AG09309 (cell line): ENCODE measurements around the gene LRFN2.

ENCODE experiments used
- DNase-seq: peaks from one replicate; pipeline ENCODE4 v3.0.0-alpha.2; 2010; ENCODE audit warnings: low read depth
- H3K4me3 ChIP-seq: 2 replicates; pipeline ENCODE4 v1.5.1; 2011; ENCODE audit warnings: mild to moderate bottlenecking, low read depth, low read length, moderate library complexity; ENCODE audit not compliant: control insufficient read depth
- CTCF ChIP-seq: IDR thresholded peaks from 2 replicates; pipeline ENCODE4 v1.5.1; 2011; ENCODE audit warnings: mild to moderate bottlenecking, low read depth, low read length, inconsistent platforms; ENCODE audit not compliant: insufficient read depth, control insufficient read depth; ENCODE audit errors: missing control alignments

LRFN2 gene

GRCh38 chr6:40556023-40556422, 31.1 kb downstream of the LRFN2 start:
- TF ChIP-seq CTCF: no peak
- no peak for DNase-seq
- H3K4me3 ChIP-seq: no peak overlapping the region

GRCh38 chr6:40555092-40555491, 32.1 kb downstream of the LRFN2 start:
- TF ChIP-seq CTCF: no peak
- no peak overlapping the region for H3K4me3 ChIP-seq
- no peak for DNase-seq

- TF ChIP-seq CTCF: no peak
- H3K4me3 ChIP-seq: no peak overlapping the region
- no peak for DNase-seq
These were observed 34.2 kb downstream of the LRFN2 start for GRCh38 chr6:40552941-40553340.

GRCh38 chr6:40551966-40552505, 35.1 kb downstream of the LRFN2 start:
- H3K4me3 ChIP-seq: no peak overlapping the region
- no peak for TF ChIP-seq CTCF
- DNase-seq: no peak

GRCh38 chr6:40550202-40551101, 36.7 kb downstream of the LRFN2 start:
- no peak overlapping the region for H3K4me3 ChIP-seq
- DNase-seq: peak; percentile 21
- peak; percentile 76 for TF ChIP-seq CTCF

GRCh38 chr6:40545954-40546353, 41.2 kb downstream of the LRFN2 start:
- DNase-seq: no peak
- no peak for TF ChIP-seq CTCF
- no peak overlapping the region for H3K4me3 ChIP-seq

GRCh38 chr6:40543776-40544175, 43.4 kb downstream of the LRFN2 start:
- H3K4me3 ChIP-seq: no peak overlapping the region
- no peak for DNase-seq
- no peak for TF ChIP-seq CTCF
